NCI-H2196 treated with DMSO at 0.1 percent for 48 hours (cell line): ENCODE data around the gene GNAI3.
A peak's percentile ranks its signal among the peaks of the same experiment; 100 is the strongest.

Experiments used
- DNase-seq: peaks from one replicate; lab custom pipeline; 2025; ENCODE audit not compliant: unreplicated experiment; lab: John Stamatoyannopoulos, UW

GNAI3 gene

GRCh38 chr1:109543988-109544735 is 4.3 kb upstream of the GNAI3 start:
- no peak for DNase-seq

GRCh38 chr1:109546311-109547109 is 1.9 kb upstream of the GNAI3 start:
- peak; percentile 85 for DNase-seq

GRCh38 chr1:109547463-109548320 is 723 bp upstream of the GNAI3 start:
- no peak for DNase-seq

- DNase-seq, result no peak
These were observed 8.1 kb downstream of the GNAI3 start for GRCh38 chr1:109556563-109556962.

- no peak for DNase-seq
These were observed 9.1 kb downstream of the GNAI3 start for GRCh38 chr1:109557520-109557919.

GRCh38 chr1:109559995-109560394 is 11.6 kb downstream of the GNAI3 start:
- no peak for DNase-seq

GRCh38 chr1:109564194-109564878 is 15.9 kb downstream of the GNAI3 start:
- DNase-seq, result no peak

- DNase-seq, result no peak
These were observed 16.8 kb downstream of the GNAI3 start for GRCh38 chr1:109565241-109565640.

GRCh38 chr1:109566982-109567381 is 18.6 kb downstream of the GNAI3 start:
- no peak for DNase-seq

GRCh38 chr1:109567877-109568672 is 19.7 kb downstream of the GNAI3 start:
- DNase-seq, result no peak

GRCh38 chr1:109569323-109569722 is 20.9 kb downstream of the GNAI3 start:
- no peak for DNase-seq

GRCh38 chr1:109570414-109570813 is 22.0 kb downstream of the GNAI3 start:
- no peak for DNase-seq

- no peak for DNase-seq
These were observed 25.4 kb downstream of the GNAI3 start for GRCh38 chr1:109573785-109574184.

- DNase-seq, result no peak
These were observed 30.6 kb downstream of the GNAI3 start for GRCh38 chr1:109578947-109579443.

GRCh38 chr1:109579491-109579890 is 31.1 kb downstream of the GNAI3 start:
- no peak for DNase-seq

GRCh38 chr1:109582021-109582420 is 33.6 kb downstream of the GNAI3 start:
- DNase-seq, result no peak

- DNase-seq, result no peak
These were observed 36.4 kb downstream of the GNAI3 start for GRCh38 chr1:109584766-109585165.

- no peak for DNase-seq
These were observed 37.6 kb downstream of the GNAI3 start for GRCh38 chr1:109586055-109586454.

GRCh38 chr1:109589177-109589576 is 40.8 kb downstream of the GNAI3 start:
- DNase-seq, result no peak

GRCh38 chr1:109589679-109590078 is 41.3 kb downstream of the GNAI3 start:
- DNase-seq, result no peak
